B cell (primary cell): ENCODE data around the gene CASP9. TPM values are rescaled to one million over a fixed set of nuclear protein-coding genes. Genes with fewer than 3 reads are reported as not detected.
"Not testable (repeated sequence)": the region's sequence is repeated elsewhere in the genome, so short reads cannot be mapped to it uniquely, and the experiment has no call there.

Experiments
- ATAC-seq: fragments of 200-7000 bp; cut with Tn5 transposase; one replicate; pipeline ENCODE4 v1.10.0; 2021; ENCODE audit warnings: low read depth, mild to moderate bottlenecking, moderate number of reproducible peaks, moderate library complexity
- CTCF ChIA-PET: fragments of 350-600 bp; sonication (Branson Sonifier 250); formaldehyde crosslinking; loops from one replicate; lab custom pipeline; 2021; ENCODE audit warnings: antibody characterized with exemption, inconsistent platforms; lab: Charles Lee
- POLR2A ChIA-PET: fragments of 350-600 bp; sonication (Branson Sonifier 250); formaldehyde crosslinking; loops from one replicate; lab custom pipeline; 2021; ENCODE audit warnings: antibody characterized with exemption; lab: Charles Lee
- DNase-seq: peaks from one replicate; pipeline ENCODE4 v3.0.0; 2013
- H2AFZ ChIP-seq: 2 replicates; pipeline ENCODE4 v1.6.1; 2012; ENCODE audit warnings: mild to moderate bottlenecking, low read depth, low read length; ENCODE audit not compliant: insufficient read depth, poor library complexity, severe bottlenecking
- H3K27ac ChIP-seq, 2 donors: 1 replicate in 1 of 2; 2 replicates in 1 of 2; pipeline ENCODE4 v1.5.1; 2012 to 2013; ENCODE audit warnings: low read length in 2 of 2, mild to moderate bottlenecking in 2 of 2, moderate library complexity in 1 of 2
- H3K27me3 ChIP-seq, 4 experiments: fragments of 200-600 bp in 1 of 4; sonication (generic) in 1 of 4; replicated peaks in 1 of 4; 1 replicate in 2 of 4; 2 replicates in 2 of 4; pipeline versions ENCODE4 v1.6.1 to v1.7.0; 2013 to 2016; ENCODE audit warnings: low read length in 3 of 4, mild to moderate bottlenecking in 2 of 4, mixed read lengths in 1 of 4, moderate library complexity in 1 of 4; ENCODE audit not compliant: insufficient read depth in 4 of 4, control insufficient read depth in 3 of 4; ENCODE audit errors: control extremely low read depth in 1 of 4
- H3K36me3 ChIP-seq, 2 experiments: replicated peaks in 1 of 2; 1 replicate in 1 of 2; 2 replicates in 1 of 2; pipeline versions ENCODE4 v1.6.1 to v1.7.1; 2013; ENCODE audit warnings: low read length in 1 of 2; ENCODE audit not compliant: insufficient read depth in 2 of 2, control insufficient read depth in 1 of 2; ENCODE audit errors: control extremely low read depth in 1 of 2, extremely low read depth in 1 of 2
- H3K4me1 ChIP-seq, 2 donors: fragments of 200-600 bp in 1 of 2; sonication (generic) in 1 of 2; 1 replicate in 1 of 2; 2 replicates in 1 of 2; pipeline versions ENCODE4 v1.5.1 to v1.6.1; 2013 to 2017; ENCODE audit warnings: low read length in 2 of 2; ENCODE audit not compliant: control insufficient read depth in 2 of 2, insufficient read depth in 2 of 2
- H3K4me2 ChIP-seq: replicated peaks from 2 replicates; pipeline ENCODE3; 2012; ENCODE audit warnings: mild to moderate bottlenecking, low read depth, low read length; ENCODE audit not compliant: poor library complexity, severe bottlenecking
- H3K4me3 ChIP-seq, 5 experiments: fragments of 200-600 bp in 1 of 5; sonication (generic) in 1 of 5; 1 replicate in 3 of 5; 2 replicates in 2 of 5; pipeline versions ENCODE4 v1.5.1 to v1.7.0; 2011 to 2016; ENCODE audit warnings: low read length in 4 of 5, mild to moderate bottlenecking in 4 of 5, low read depth in 2 of 5, control low read depth in 1 of 5, moderate library complexity in 1 of 5; ENCODE audit not compliant: insufficient read depth in 1 of 5; ENCODE audit errors: control extremely low read depth in 1 of 5, extremely low read depth in 1 of 5
- H3K79me2 ChIP-seq: fragments of 200-600 bp; sonication (generic); one replicate; pipeline ENCODE4 v1.6.0; 2016; ENCODE audit warnings: low read length; ENCODE audit not compliant: control insufficient read depth, insufficient read depth
- H3K9ac ChIP-seq: fragments of 200-600 bp; sonication (generic); 2 replicates; pipeline ENCODE4 v1.6.1; 2017; ENCODE audit warnings: mild to moderate bottlenecking, low read length, moderate library complexity
- H3K9me3 ChIP-seq, 3 donors: one replicate each; pipeline versions ENCODE4 v1.6.1 to v1.7.1; 2013; ENCODE audit warnings: low read length in 2 of 3; ENCODE audit not compliant: control insufficient read depth in 2 of 3, insufficient read depth in 1 of 3; ENCODE audit errors: control extremely low read depth in 1 of 3
- H4K20me1 ChIP-seq: 2 replicates; pipeline ENCODE4 v1.6.0; 2012; ENCODE audit warnings: mild to moderate bottlenecking, low read length; ENCODE audit not compliant: insufficient read depth, control insufficient read depth, poor library complexity, severe bottlenecking
- H3K27ac Mint-ChIP-seq: one replicate; pipeline ENCODE4 v1.8.0; 2021; ENCODE audit warnings: mixed read lengths
- H3K27me3 Mint-ChIP-seq: one replicate; pipeline ENCODE4 v1.8.0; 2021; ENCODE audit warnings: mixed read lengths
- H3K4me1 Mint-ChIP-seq: one replicate; pipeline ENCODE4 v1.8.0; 2021; ENCODE audit warnings: mixed read lengths
- H3K4me3 Mint-ChIP-seq: one replicate; pipeline ENCODE4 v1.8.0; 2021; ENCODE audit warnings: mixed read lengths
- H3K9me3 Mint-ChIP-seq: one replicate; pipeline ENCODE4 v1.8.0; 2022; ENCODE audit warnings: mixed read lengths; ENCODE audit not compliant: insufficient read depth
- CTCF ChIP-seq: fragments of 200-600 bp; IDR thresholded peaks from one replicate; pipeline ENCODE4 v1.8.0; 2022; ENCODE audit warnings: antibody characterized with exemption, mild to moderate bottlenecking
- EZH2 ChIP-seq: IDR thresholded peaks from 2 replicates; pipeline ENCODE4 v1.6.1; 2012; ENCODE audit warnings: borderline replicate concordance, low read depth, mild to moderate bottlenecking, moderate library complexity, low read length; ENCODE audit not compliant: insufficient read depth, poor library complexity, severe bottlenecking
- WGBS: methylation state at CpG from one replicate; pipeline ENCODE4 v1.1.5; 2013; ENCODE audit warnings: missing lambda C conversion rate; ENCODE audit not compliant: insufficient coverage; 5-methylcytosine and 5-hydroxymethylcytosine counted together
- intact Hi-C: fragments of 100-400 bp; cut with micrococcal nuclease; formaldehyde crosslinking; loops from one replicate; pipeline ENCODE4 v1.10.0; 2022
- polyA plus RNA-seq: library from polyadenylated mRNA; depleted of rRNA; stranded (reverse); fragments of >200 nt; gene quantifications from 2 replicates; pipeline ENCODE4 v1.2.3, GENCODE V29; 2012
- total RNA-seq, 2 donors: library from RNA; stranded (reverse); fragments of 120-200 nt in 1 of 2; gene quantifications; 1 replicate in 1 of 2; 2 replicates in 1 of 2; pipeline versions ENCODE4 v1.2.3 to v1.2.4, GENCODE V29; 2013 to 2022

Gene CASP9
- total and polyA plus RNA-seq, 2 donors (not counting 1 experiment from before 2014, with no cell fraction given), result 16.8 to 22.9 TPM

GRCh38 chr1:15492596-15492995, 31.4 kb downstream of the CASP9 start:
- CTCF ChIA-PET, result no interaction called here
- ATAC-seq (no peak), DNase-seq (no peak)
- POLR2A ChIA-PET, result no interaction called here
- no peaks in the 10 kb centered on the region for H3K27me3 ChIP-seq
- H3K4me1 Mint-ChIP-seq, result no peaks in the 10 kb centered on the region
- no peaks in the 10 kb centered on the region for H4K20me1 ChIP-seq
- H3K27ac Mint-ChIP-seq, result no peak overlapping the region
- peaks cover 6 to 37% of the 10 kb centered on the region in 2 experiments for H3K36me3 ChIP-seq
- no peaks in the 10 kb centered on the region for H3K9me3 Mint-ChIP-seq
- TF ChIP-seq CTCF, result no peak
- TF ChIP-seq EZH2, result no peak
- no peak overlapping the region for H3K27ac ChIP-seq
- H3K4me2 ChIP-seq, result no peak overlapping the region
- H3K4me3 ChIP-seq, result no peak overlapping the region
- H2AFZ ChIP-seq, result no peak overlapping the region
- no peak overlapping the region for H3K4me3 Mint-ChIP-seq
- no peaks in the 10 kb centered on the region for H3K27me3 Mint-ChIP-seq
- intact Hi-C loops, result no loop called here
- no peak overlapping the region for H3K9ac ChIP-seq
- 100% methylated on average over 4 of the region's 5 CpGs for WGBS
- no peaks in the 10 kb centered on the region for H3K79me2 ChIP-seq
- no peaks in the 10 kb centered on the region for H3K9me3 ChIP-seq
- H3K4me1 ChIP-seq, result no peaks in the 10 kb centered on the region

GRCh38 chr1:15491010-15491409, 33.0 kb downstream of the CASP9 start:
- H3K27me3 ChIP-seq, CTCF ChIA-PET, H3K27ac ChIP-seq, DNase-seq, H3K27me3 Mint-ChIP-seq, POLR2A ChIA-PET, H3K9ac ChIP-seq, H3K4me1 ChIP-seq, H3K4me1 Mint-ChIP-seq, H3K4me3 Mint-ChIP-seq, H3K4me2 ChIP-seq, H3K79me2 ChIP-seq, H3K9me3 ChIP-seq, H3K9me3 Mint-ChIP-seq, H2AFZ ChIP-seq, H3K4me3 ChIP-seq, H3K27ac Mint-ChIP-seq, intact Hi-C loops, H4K20me1 ChIP-seq, ATAC-seq: not testable (repeated sequence)
- H3K36me3 ChIP-seq, result peaks cover 6 to 39% of the 10 kb centered on the region in 2 experiments
- 100% methylated on average over 2 of the region's 4 CpGs for WGBS
